Mesenchymal stem cell (in vitro differentiated cells and primary cell): ENCODE measurements around the gene USP47.

Experiments used
- DNase-seq: peaks from one replicate; pipeline ENCODE4 v3.0.0-alpha.2; 2013
- H2AFZ ChIP-seq: one replicate; pipeline ENCODE4 v1.6.1; 2013; ENCODE audit warnings: low read depth, mild to moderate bottlenecking, control low read depth, inconsistent platforms, low read length, moderate library complexity
- H2AK5ac ChIP-seq: 2 replicates; pipeline ENCODE4 v1.6.1; 2013; ENCODE audit warnings: low read length, moderate library complexity, mild to moderate bottlenecking, inconsistent platforms; ENCODE audit not compliant: severe bottlenecking
- H2BK120ac ChIP-seq: one replicate; pipeline ENCODE4 v1.6.1; 2013; ENCODE audit warnings: low read depth, mild to moderate bottlenecking, inconsistent platforms, low read length, moderate library complexity
- H2BK12ac ChIP-seq, 2 experiments: one replicate each; pipeline ENCODE4 v1.6.1; 2013; ENCODE audit warnings: inconsistent platforms in 2 of 2, low read length in 2 of 2, mild to moderate bottlenecking in 2 of 2, moderate library complexity in 2 of 2, control low read depth in 1 of 2
- H2BK15ac ChIP-seq: one replicate; pipeline ENCODE4 v1.6.1; 2013; ENCODE audit warnings: mild to moderate bottlenecking, low read depth, inconsistent platforms; ENCODE audit not compliant: poor library complexity, severe bottlenecking
- H2BK5ac ChIP-seq: 2 replicates; pipeline ENCODE4 v1.6.1; 2013; ENCODE audit warnings: low read depth, mild to moderate bottlenecking, low read length, control low read depth, inconsistent platforms; ENCODE audit not compliant: poor library complexity, severe bottlenecking
- H3K14ac ChIP-seq, 2 experiments: one replicate each; pipeline ENCODE4 v1.6.1; 2013; ENCODE audit warnings: inconsistent platforms in 2 of 2, low read length in 2 of 2, control low read depth in 1 of 2, mild to moderate bottlenecking in 1 of 2, moderate library complexity in 1 of 2
- H3K18ac ChIP-seq, 2 experiments: one replicate each; pipeline ENCODE4 v1.6.1; 2013; ENCODE audit warnings: inconsistent platforms in 2 of 2, low read length in 2 of 2, control low read depth in 1 of 2, low read depth in 1 of 2, mild to moderate bottlenecking in 1 of 2
- H3K23ac ChIP-seq, 2 experiments: one replicate each; pipeline ENCODE4 v1.6.1; 2013; ENCODE audit warnings: inconsistent platforms in 2 of 2, low read length in 2 of 2, mild to moderate bottlenecking in 2 of 2, moderate library complexity in 2 of 2, control low read depth in 1 of 2
- H3K27ac ChIP-seq: 2 replicates; pipeline ENCODE4 v1.5.1; 2013; ENCODE audit warnings: mild to moderate bottlenecking, moderate library complexity, low read length, control low read depth, inconsistent platforms; ENCODE audit not compliant: poor library complexity, severe bottlenecking
- H3K27me3 ChIP-seq, 2 experiments: 2 replicates each; pipeline versions ENCODE4 v1.6.1 to v1.7.0; 2013; ENCODE audit warnings: low read length in 2 of 2, mild to moderate bottlenecking in 2 of 2, moderate library complexity in 2 of 2, control low read depth in 1 of 2, inconsistent platforms in 1 of 2; ENCODE audit not compliant: control insufficient read depth in 1 of 2, insufficient read depth in 1 of 2
- H3K36me3 ChIP-seq, 2 experiments: 2 replicates each; pipeline versions ENCODE4 v1.6.1 to v1.7.0; 2013; ENCODE audit warnings: low read length in 2 of 2, control low read depth in 1 of 2, inconsistent platforms in 1 of 2, low read depth in 1 of 2, mild to moderate bottlenecking in 1 of 2; ENCODE audit not compliant: insufficient read depth in 2 of 2, control insufficient read depth in 1 of 2
- H3K4ac ChIP-seq, 2 experiments: one replicate each; pipeline ENCODE4 v1.6.1; 2013; ENCODE audit warnings: inconsistent platforms in 2 of 2, low read length in 2 of 2, mild to moderate bottlenecking in 2 of 2, moderate library complexity in 2 of 2, control low read depth in 1 of 2, low read depth in 1 of 2
- H3K4me1 ChIP-seq: 2 replicates; pipeline ENCODE4 v1.6.1; 2013; ENCODE audit warnings: low read depth, low read length, control low read depth; ENCODE audit not compliant: control insufficient read depth, insufficient read depth
- H3K4me2 ChIP-seq: 2 replicates; pipeline ENCODE4 v1.6.1; 2013; ENCODE audit warnings: low read length, mild to moderate bottlenecking, inconsistent platforms; ENCODE audit not compliant: poor library complexity, severe bottlenecking
- H3K4me3 ChIP-seq, 2 experiments: 2 replicates each; pipeline versions ENCODE4 v1.5.1 to v1.7.0; 2013; ENCODE audit warnings: low read length in 2 of 2, mild to moderate bottlenecking in 2 of 2, control low read depth in 1 of 2, low read depth in 1 of 2; ENCODE audit not compliant: insufficient read depth in 1 of 2
- H3K79me1 ChIP-seq: replicated peaks from 2 replicates; pipeline ENCODE4 v1.6.1; 2013; ENCODE audit warnings: mild to moderate bottlenecking, control low read depth, low read length, inconsistent platforms; ENCODE audit not compliant: poor library complexity, severe bottlenecking
- H3K9ac ChIP-seq: 2 replicates; pipeline ENCODE4 v1.7.0; 2013; ENCODE audit warnings: mild to moderate bottlenecking, low read length, moderate library complexity
- H3K9me3 ChIP-seq: 2 replicates; pipeline ENCODE4 v1.7.0; 2013; ENCODE audit warnings: mild to moderate bottlenecking, low read length; ENCODE audit not compliant: control insufficient read depth
- H4K8ac ChIP-seq: one replicate; pipeline ENCODE4 v1.6.1; 2013; ENCODE audit warnings: inconsistent platforms, mild to moderate bottlenecking, low read length, moderate library complexity
- H4K91ac ChIP-seq: one replicate; pipeline ENCODE4 v1.6.1; 2013; ENCODE audit warnings: mild to moderate bottlenecking, low read length, inconsistent platforms
- WGBS: methylation state at CpG from one replicate; pipeline ENCODE4 v1.1.7; 2013; ENCODE audit warnings: mixed read lengths; 5-methylcytosine and 5-hydroxymethylcytosine counted together

Gene USP47

GRCh38 chr11:11843211-11843621 lies 1.4 kb downstream of the USP47 start:
- H2BK5ac ChIP-seq, result no peak overlapping the region
- peak overlapping the region; percentile 95 for H3K27ac ChIP-seq
- peaks cover 2% of the 10 kb centered on the region for H3K79me1 ChIP-seq
- H3K4me2 ChIP-seq, result peak overlapping the region; percentile 39
- H4K8ac ChIP-seq, result no peak overlapping the region
- H3K36me3 ChIP-seq, result no peaks in the 10 kb centered on the region
- under 1% methylated on average over 3 of the region's 3 CpGs for WGBS
- H3K4ac ChIP-seq, result no peak overlapping the region
- no peak overlapping the region for H2AK5ac ChIP-seq
- H2BK120ac ChIP-seq, result no peak overlapping the region
- peak; percentile 94 for DNase-seq
- no peaks in the 10 kb centered on the region for H3K27me3 ChIP-seq
- H3K9ac ChIP-seq, result peak overlapping the region; percentile 98
- no peak overlapping the region for H3K23ac ChIP-seq
- H3K4me3 ChIP-seq, result peak overlapping the region in 1 of 2 experiments; percentile 93
- H3K18ac ChIP-seq, result no peak overlapping the region
- H3K14ac ChIP-seq, result no peak overlapping the region
- no peak overlapping the region for H2BK12ac ChIP-seq
- no peak overlapping the region for H2BK15ac ChIP-seq
- H3K4me1 ChIP-seq, result peaks cover 2% of the 10 kb centered on the region
- H4K91ac ChIP-seq, result no peak overlapping the region
- H2AFZ ChIP-seq, result no peak overlapping the region
- no peaks in the 10 kb centered on the region for H3K9me3 ChIP-seq

DNA sequence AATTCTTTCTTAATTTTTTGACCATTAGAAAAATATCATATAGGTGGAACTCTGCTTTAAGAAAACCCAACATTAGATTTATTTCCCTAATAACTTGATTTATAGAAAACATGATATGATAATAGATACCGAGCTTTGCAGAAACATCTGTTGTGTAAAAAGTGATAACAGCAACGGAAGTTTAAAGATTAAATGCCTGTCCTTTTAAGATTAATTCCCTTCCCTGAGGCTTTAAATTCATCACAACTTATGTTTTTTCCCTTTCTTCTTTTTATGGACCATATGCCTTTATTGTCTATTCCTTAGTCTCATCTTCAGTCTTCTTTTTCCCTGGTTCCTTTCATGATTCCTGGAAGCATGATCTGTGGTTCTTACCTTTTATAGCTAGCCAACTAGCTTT lies 1.9 kb downstream of the USP47 start:
- Histone ChIP-seq H3K18ac (no peak overlapping the region), H3K4me2 (peak overlapping the region; percentile 16), H3K27ac (no peak overlapping the region), H2BK15ac (no peak overlapping the region), H2BK5ac (no peak overlapping the region), H2BK12ac (no peak overlapping the region), H3K9ac (peak overlapping the region; percentile 98), H3K4me3 (peak overlapping the region in 1 of 2 experiments; percentile 93), H2BK120ac (no peak overlapping the region), H4K91ac (no peak overlapping the region), H3K23ac (no peak overlapping the region), H3K4ac (no peak overlapping the region), H3K27me3 (no peaks in the 10 kb centered on the region), H4K8ac (no peak overlapping the region), H3K14ac (no peak overlapping the region), H3K79me1 (peaks cover 2% of the 10 kb centered on the region), H3K9me3 (no peaks in the 10 kb centered on the region), H3K4me1 (peaks cover 2% of the 10 kb centered on the region), H2AK5ac (no peak overlapping the region), H3K36me3 (no peaks in the 10 kb centered on the region), H2AFZ (no peak overlapping the region)
- no peak for DNase-seq
- 68% methylated on average over 2 of the region's 2 CpGs for WGBS

DNA sequence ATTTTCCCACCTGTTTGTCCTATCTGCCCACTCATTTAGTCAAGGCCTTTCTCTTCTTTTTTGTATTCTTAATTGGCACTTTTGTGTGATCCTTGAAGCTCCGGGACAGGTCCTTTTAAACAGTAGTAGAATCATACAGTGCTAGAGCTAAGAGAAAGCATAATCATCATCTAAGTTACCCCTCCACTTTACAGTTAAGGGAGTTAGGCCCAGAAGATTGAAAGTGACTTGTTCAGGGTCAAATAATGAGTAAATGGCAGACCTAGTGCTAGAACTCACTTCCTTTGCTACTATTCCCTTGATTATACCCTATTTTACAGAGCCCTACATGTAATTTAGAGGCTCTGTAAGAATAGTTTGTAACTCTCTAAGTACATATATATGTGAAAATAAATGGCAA lies 2.5 kb downstream of the USP47 start:
- Histone ChIP-seq H2AFZ (no peak overlapping the region), H3K4me2 (peak overlapping the region; percentile 21), H2AK5ac (no peak overlapping the region), H3K14ac (no peak overlapping the region), H2BK12ac (no peak overlapping the region), H3K23ac (no peak overlapping the region), H3K79me1 (peaks cover 2% of the 10 kb centered on the region), H2BK15ac (no peak overlapping the region), H2BK5ac (no peak overlapping the region), H3K27ac (no peak overlapping the region), H3K36me3 (no peaks in the 10 kb centered on the region), H3K18ac (no peak overlapping the region), H3K9me3 (no peaks in the 10 kb centered on the region), H3K27me3 (no peaks in the 10 kb centered on the region), H4K8ac (no peak overlapping the region), H3K9ac (peak overlapping the region; percentile 98), H3K4me1 (peaks cover 5% of the 10 kb centered on the region), H3K4ac (no peak overlapping the region), H4K91ac (no peak overlapping the region), H3K4me3 (peak overlapping the region in 1 of 2 experiments; percentile 93), H2BK120ac (no peak overlapping the region)
- no peak for DNase-seq
- no CpG with 5 or more reads among the region's 1 CpG for WGBS

GRCh38 chr11:11845071-11845470 lies 3.3 kb downstream of the USP47 start:
- Histone ChIP-seq H2BK5ac (no peak overlapping the region), H3K9ac (no peak overlapping the region), H3K23ac (no peak overlapping the region), H3K27ac (no peak overlapping the region), H2AK5ac (no peak overlapping the region), H2BK120ac (no peak overlapping the region), H3K4me2 (no peak overlapping the region), H4K91ac (no peak overlapping the region), H3K4ac (no peak overlapping the region), H2BK12ac (no peak overlapping the region), H3K14ac (no peak overlapping the region), H4K8ac (no peak overlapping the region), H3K79me1 (no peaks in the 10 kb centered on the region), H3K4me3 (peak overlapping the region in 1 of 2 experiments; percentile 93), H3K27me3 (no peaks in the 10 kb centered on the region), H3K9me3 (no peaks in the 10 kb centered on the region), H3K18ac (no peak overlapping the region), H3K36me3 (no peaks in the 10 kb centered on the region), H3K4me1 (peaks cover 5% of the 10 kb centered on the region), H2BK15ac (no peak overlapping the region), H2AFZ (no peak overlapping the region)
- no peak for DNase-seq
